ENCODE measurements around the gene ALDOA.
A peak's percentile ranks its signal among the peaks of the same experiment; 100 is the strongest.

ALDOA gene

DNA sequence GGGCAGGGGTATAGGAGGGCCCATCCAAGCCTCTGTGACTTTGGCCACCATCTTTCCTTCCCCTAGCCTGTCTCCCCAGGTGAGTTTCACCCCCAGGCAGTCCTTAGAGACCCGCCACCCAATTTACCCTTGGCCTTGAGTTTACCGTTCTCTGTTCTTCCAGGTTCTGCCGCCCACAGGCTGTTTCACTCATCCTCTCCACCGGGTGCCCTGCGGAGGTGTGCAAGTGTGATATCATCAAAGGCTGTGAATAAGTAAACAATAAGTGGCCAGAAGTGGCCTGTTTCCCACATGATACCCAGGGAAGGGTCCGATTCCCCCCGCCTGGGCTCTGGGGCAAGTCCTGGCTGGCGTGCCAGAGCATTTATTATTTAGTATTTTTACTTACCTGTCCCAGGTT, 19.4 kb upstream of the ALDOA start:
- no peak for DNase-seq

DNA sequence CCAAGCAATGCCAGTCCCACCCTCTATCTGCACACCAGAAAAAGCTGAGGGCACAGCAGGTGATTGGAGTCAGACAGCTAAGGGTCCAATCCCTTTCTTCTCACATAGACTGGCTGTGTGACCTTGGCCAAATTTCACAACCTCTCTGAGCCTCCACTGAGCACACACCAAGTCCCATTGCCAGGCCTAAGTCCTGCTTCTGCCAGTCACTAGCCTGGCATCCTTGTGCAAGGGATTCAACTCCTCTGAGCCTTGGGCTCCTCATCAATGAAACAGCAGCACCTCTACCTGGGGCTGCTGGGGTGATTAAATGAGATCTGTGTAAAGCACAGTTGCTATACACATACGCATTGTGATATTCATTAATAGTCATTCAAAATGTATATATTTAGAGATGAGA, 19.0 kb upstream of the ALDOA start:
- DNase-seq = no peak

GRCh38 chr16:30049871-30050270, 15.7 kb upstream of the ALDOA start:
- no peak for DNase-seq

- no peak for DNase-seq
Observed at GRCh38 chr16:30051518-30051917, 14.0 kb upstream of the ALDOA start.

GRCh38 chr16:30052671-30053372, 12.7 kb upstream of the ALDOA start:
- DNase-seq = peak; percentile 83

DNA sequence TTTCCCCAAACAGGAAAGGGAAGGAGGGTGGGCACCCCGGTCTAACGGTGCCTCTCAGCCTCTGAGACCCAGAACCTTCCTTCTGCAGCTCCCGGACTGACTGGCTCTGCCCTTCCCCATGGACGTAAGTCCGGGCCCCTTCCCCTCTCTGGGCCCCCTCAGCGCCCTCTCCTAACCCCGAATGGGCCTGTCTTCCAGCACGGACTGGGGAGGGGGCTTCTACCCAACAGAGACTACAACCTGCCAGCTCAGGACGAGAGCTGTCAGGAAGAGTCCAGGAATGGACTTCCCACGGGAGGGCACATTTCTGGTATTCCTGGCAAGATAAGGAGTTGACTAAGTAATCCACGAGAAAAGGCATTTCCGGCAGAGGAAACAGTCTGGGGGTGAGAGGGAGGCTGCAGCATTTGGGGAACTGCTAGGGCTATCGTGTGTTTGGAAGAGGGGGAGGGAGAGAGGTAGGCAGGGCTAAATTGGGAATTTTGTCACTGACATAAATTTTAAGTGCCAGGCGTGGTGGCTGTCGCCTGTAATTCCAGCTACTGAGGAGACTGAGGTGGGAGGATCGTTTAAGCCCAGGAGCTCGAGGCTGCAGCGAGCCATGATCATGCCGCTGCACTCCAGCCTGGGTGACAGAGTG, 12.1 kb upstream of the ALDOA start:
- DNase-seq = no peak

DNA sequence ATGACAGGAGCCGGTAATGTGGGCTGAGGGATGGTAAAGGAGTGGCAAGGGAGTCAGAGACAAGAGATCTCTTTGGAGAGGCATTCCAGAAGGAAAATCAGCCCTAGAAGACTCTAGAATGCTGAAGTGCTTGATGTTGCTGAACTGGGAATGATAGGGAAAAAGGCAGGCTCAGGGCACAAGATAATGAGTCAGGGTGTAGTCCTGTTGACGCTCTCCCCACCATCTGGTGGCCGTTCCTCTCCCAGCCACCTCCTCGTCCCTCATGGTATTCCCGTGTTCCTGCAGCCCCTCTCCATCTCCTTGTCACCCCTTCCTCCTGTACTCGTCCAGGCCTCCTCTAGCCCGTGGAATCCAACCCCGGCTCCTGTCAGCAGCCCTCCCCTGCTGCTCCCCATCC, 11.1 kb upstream of the ALDOA start:
- DNase-seq = no peak

DNA sequence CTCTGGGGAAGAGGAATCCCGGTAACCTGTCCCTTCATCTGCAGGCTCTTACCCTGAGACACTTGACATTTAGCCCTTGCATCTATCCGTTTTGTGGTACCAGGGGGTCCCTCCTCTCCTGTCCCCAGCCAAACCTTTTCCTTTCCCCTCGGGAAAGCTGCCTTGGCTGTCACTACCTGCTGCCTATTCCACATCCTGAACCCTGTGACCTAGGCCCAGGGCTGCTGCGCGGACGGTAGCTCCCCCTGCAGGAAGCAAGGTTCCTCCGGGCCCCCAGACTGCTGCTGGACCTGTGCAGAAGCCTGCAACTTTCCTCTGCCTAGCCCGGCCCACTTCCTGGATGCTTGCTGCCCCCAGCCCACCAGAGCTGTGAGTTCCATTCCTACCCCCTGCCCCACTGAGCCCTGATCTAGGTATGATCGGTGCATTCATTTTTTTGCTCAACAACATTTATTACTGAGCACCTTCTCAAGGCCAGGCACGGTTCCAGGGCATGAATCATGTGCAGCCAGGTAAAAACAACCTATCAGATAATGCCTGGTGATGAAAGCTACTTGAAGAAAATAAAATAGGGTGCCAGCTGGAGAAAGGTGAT, 10.5 kb upstream of the ALDOA start:
- no peak for DNase-seq

GRCh38 chr16:30060346-30060745, 5.2 kb upstream of the ALDOA start:
- no peak for DNase-seq

DNA sequence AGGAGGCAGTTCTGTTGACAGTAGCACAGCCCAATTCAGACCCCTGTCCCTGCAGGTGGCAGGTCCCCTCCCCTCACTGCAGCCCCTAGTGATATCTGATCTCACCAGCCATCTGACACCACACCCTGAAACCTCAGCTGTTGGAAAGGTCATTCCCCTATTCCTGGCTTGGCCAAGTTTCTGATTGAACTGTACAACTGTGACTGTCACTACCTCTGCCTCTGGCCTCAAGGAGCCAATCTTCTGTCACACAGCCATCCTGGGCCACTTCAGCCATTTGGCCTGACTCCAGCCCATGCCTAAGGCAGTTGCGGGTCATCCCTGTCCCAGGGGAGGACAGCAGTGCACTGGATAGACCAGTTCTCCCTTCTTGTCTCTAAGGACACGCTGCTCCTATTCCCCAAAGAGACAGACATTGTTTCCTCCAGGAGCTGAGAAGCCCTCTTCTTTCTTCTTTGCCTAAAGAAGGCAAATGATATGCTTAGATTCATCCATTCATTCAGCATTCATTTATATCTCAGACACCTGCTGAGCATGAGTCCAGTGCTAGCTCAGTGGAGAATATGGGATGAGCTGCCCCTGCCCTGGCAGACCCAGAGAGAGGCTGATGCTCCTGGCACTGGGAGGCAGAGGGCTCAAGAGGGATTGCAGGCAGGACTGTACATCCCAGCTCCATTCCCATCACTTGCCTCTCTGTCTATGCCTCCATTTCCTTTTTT, 4.6 kb upstream of the ALDOA start:
- no peak for DNase-seq

GRCh38 chr16:30063278-30063892, 2.2 kb upstream of the ALDOA start:
- DNase-seq = no peak

DNA sequence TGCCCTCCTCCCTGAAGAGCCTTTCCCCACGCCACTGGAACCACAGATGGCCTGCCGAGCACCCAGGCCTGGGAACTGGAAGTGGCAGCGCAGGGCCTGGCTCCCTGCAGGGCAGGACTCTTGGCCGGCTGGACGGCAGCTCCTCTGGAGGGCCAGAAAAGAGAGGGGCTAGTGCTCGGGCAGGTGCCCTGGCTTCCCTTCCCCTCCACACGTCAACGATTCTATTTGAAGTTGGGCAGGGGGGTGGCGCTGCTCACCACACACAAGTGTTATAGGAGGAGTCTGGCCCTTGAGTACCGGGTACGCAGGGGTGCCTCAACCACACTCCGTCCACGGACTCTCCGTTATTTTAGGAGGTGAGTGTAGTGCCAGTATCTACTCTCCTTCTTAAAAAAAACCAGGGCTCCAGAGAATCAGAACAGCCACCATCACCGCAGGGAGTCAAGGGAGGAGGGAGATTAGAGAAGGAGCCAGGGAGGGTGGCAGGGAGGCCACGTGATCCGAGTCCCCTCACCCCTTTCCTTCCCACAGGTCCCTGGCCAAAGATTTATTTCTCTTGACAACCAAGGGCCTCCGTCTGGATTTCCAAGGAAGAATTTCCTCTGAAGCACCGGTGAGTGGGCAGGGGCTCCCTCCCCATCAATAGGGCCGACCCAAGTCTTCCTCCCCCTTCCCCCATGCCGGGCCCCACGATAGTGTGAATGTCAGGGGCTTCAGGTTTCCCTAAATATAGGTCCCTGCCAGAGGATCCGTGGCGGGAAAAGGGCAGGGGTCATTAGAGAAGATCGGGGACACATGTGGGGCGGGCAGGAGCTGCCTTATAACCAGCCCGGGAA, 1.4 kb upstream of the ALDOA start:
- peak; percentile 58 for DNase-seq

- DNase-seq = no peak
Observed at GRCh38 chr16:30064729-30065101, 845 bp upstream of the ALDOA start.

GRCh38 chr16:30065943-30066760, 592 bp downstream of the ALDOA start:
- no peak for DNase-seq

DNA sequence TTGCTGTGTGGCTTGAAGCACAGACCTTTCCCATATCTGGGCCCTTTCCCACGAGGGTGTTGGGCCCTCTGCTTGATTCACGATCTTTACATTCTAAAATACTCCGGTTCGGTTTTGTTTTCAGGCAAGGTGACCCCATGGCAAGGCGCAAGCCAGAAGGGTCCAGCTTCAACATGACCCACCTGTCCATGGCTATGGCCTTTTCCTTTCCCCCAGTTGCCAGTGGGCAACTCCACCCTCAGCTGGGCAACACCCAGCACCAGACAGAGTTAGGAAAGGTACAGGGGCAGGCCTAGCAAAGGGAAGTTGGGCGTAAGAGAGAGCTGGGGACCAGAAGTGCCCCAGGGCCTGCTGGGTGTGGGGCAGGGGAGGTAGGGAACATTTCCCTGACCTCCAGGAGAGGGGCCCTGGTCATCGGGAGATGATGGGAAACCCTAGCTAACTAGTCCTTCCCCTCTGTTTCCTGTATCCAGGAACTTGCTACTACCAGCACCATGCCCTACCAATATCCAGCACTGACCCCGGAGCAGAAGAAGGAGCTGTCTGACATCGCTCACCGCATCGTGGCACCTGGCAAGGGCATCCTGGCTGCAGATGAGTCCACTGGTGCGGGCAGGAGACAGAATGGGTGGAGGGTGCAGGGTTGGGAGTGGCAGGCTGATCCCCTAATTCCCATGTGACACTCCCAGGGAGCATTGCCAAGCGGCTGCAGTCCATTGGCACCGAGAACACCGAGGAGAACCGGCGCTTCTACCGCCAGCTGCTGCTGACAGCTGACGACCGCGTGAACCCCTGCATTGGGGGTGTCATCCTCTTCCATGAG, 1.4 kb downstream of the ALDOA start:
- no peak for DNase-seq

- DNase-seq = no peak
Observed at GRCh38 chr16:30067584-30067916, 2.0 kb downstream of the ALDOA start.

- DNase-seq = no peak
Observed at GRCh38 chr16:30068333-30068732, 2.8 kb downstream of the ALDOA start.

DNA sequence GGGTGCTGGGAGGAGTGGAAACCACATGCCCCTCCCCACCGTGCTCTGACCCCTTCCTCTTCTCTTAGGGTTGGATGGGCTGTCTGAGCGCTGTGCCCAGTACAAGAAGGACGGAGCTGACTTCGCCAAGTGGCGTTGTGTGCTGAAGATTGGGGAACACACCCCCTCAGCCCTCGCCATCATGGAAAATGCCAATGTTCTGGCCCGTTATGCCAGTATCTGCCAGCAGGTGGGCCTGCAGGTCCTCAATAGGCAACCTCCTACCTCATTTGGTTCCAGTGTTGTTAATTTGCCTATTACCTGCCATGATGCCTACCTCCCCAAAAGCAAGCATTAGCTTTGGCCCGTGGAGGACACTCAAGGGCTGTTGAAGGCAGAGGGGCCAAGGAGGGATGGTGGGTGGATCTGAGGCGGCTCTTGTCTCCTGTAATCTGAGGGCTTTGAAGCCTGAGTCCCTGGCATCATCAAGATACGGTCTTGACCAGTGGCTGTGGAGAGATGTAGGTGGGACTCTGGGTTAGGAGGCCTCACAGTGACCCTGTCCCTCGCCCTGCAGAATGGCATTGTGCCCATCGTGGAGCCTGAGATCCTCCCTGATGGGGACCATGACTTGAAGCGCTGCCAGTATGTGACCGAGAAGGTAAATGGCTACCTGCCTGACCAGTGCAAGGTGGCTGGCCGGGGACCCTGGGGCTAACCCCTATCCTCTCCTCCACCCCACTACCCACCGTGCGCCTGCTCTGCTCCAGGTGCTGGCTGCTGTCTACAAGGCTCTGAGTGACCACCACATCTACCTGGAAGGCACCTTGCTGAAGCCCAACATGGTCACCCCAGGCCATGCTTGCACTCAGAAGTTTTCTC, 3.4 kb downstream of the ALDOA start:
- DNase-seq = no peak

- no peak for DNase-seq
Observed at GRCh38 chr16:30069611-30070462, 4.3 kb downstream of the ALDOA start.
